H9 (cell line): Measurements from ENCODE around the gene COL4A1. TPM values are rescaled to one million over a fixed set of nuclear protein-coding genes. Genes with fewer than 3 reads are reported as not detected.

Experiments
- DNase-seq: peaks from one replicate; pipeline ENCODE4 v3.0.0-alpha.2; 2017
- H2AFZ ChIP-seq: one replicate; pipeline ENCODE4 v1.6.1; 2013; ENCODE audit warnings: mild to moderate bottlenecking, low read length, control low read depth, moderate library complexity
- H2AK5ac ChIP-seq: 2 replicates; pipeline ENCODE4 v1.6.1; 2013; ENCODE audit warnings: low read length, control low read depth, mixed read lengths; ENCODE audit not compliant: insufficient read length
- H2BK120ac ChIP-seq: one replicate; pipeline ENCODE4 v1.6.1; 2013; ENCODE audit warnings: low read depth, mild to moderate bottlenecking, low read length, control low read depth, inconsistent platforms; ENCODE audit not compliant: poor library complexity, severe bottlenecking
- H2BK12ac ChIP-seq: 2 replicates; pipeline ENCODE4 v1.6.1; 2013; ENCODE audit warnings: low read length, control low read depth, mixed read lengths, low read depth; ENCODE audit not compliant: insufficient read length
- H2BK15ac ChIP-seq: 2 replicates; pipeline ENCODE4 v1.6.1; 2013; ENCODE audit warnings: low read depth, low read length, control low read depth
- H2BK20ac ChIP-seq: one replicate; pipeline ENCODE4 v1.6.1; 2013; ENCODE audit warnings: low read depth, mild to moderate bottlenecking, low read length, control low read depth, inconsistent platforms; ENCODE audit not compliant: poor library complexity, severe bottlenecking
- H2BK5ac ChIP-seq: 2 replicates; pipeline ENCODE4 v1.6.1; 2013; ENCODE audit warnings: low read length, control low read depth, mixed read lengths; ENCODE audit not compliant: insufficient read length
- H3K14ac ChIP-seq: 2 replicates; pipeline ENCODE4 v1.6.1; 2013; ENCODE audit warnings: low read length, control low read depth; ENCODE audit not compliant: insufficient read depth
- H3K18ac ChIP-seq: 2 replicates; pipeline ENCODE4 v1.6.1; 2013; ENCODE audit warnings: low read depth, mild to moderate bottlenecking, mixed read lengths, low read length, control low read depth; ENCODE audit not compliant: insufficient read length
- H3K23ac ChIP-seq: 2 replicates; pipeline ENCODE4 v1.6.1; 2013; ENCODE audit warnings: low read length, control low read depth, mixed read lengths, low read depth; ENCODE audit not compliant: insufficient read length
- H3K23me2 ChIP-seq: 2 replicates; pipeline ENCODE4 v1.6.1; 2013; ENCODE audit warnings: low read depth, mild to moderate bottlenecking, mixed read lengths, low read length, control low read depth; ENCODE audit not compliant: insufficient read length, poor library complexity, severe bottlenecking
- H3K27ac ChIP-seq: 2 replicates; pipeline ENCODE4 v1.5.1; 2013; ENCODE audit warnings: low read length, control low read depth, mixed read lengths, low read depth; ENCODE audit not compliant: insufficient read length
- H3K27me3 ChIP-seq: 2 replicates; pipeline ENCODE4 v1.6.1; 2013; ENCODE audit warnings: low read length, control low read depth, inconsistent platforms; ENCODE audit not compliant: insufficient read depth
- H3K4ac ChIP-seq: 2 replicates; pipeline ENCODE4 v1.6.1; 2013; ENCODE audit warnings: low read depth, mild to moderate bottlenecking, control low read depth, inconsistent platforms, low read length, moderate library complexity
- H3K4me1 ChIP-seq: 2 replicates; pipeline ENCODE4 v1.6.1; 2013; ENCODE audit warnings: low read length, control low read depth, inconsistent platforms; ENCODE audit not compliant: insufficient read depth
- H3K4me2 ChIP-seq: 2 replicates; pipeline ENCODE4 v1.6.1; 2013; ENCODE audit warnings: low read length, control low read depth, mixed read lengths; ENCODE audit not compliant: insufficient read length, insufficient read depth
- H3K56ac ChIP-seq: 2 replicates; pipeline ENCODE4 v1.6.1; 2013; ENCODE audit warnings: low read depth, mild to moderate bottlenecking, mixed read lengths, low read length, control low read depth; ENCODE audit not compliant: insufficient read length
- H3K79me1 ChIP-seq: 2 replicates; pipeline ENCODE4 v1.6.1; 2013; ENCODE audit warnings: low read depth, mild to moderate bottlenecking, moderate library complexity, low read length, control low read depth, inconsistent platforms; ENCODE audit not compliant: insufficient read depth, poor library complexity, severe bottlenecking
- H3K79me2 ChIP-seq: 2 replicates; pipeline ENCODE4 v1.6.1; 2013; ENCODE audit warnings: low read length, control low read depth, inconsistent platforms; ENCODE audit not compliant: insufficient read depth
- H3K9ac ChIP-seq: 2 replicates; pipeline ENCODE4 v1.6.1; 2013; ENCODE audit warnings: low read length, control low read depth, mixed read lengths; ENCODE audit not compliant: insufficient read length; ENCODE audit errors: extremely low read depth
- H3K9me3 ChIP-seq: one replicate; pipeline ENCODE4 v1.6.1; 2013; ENCODE audit warnings: low read depth, low read length, inconsistent platforms; ENCODE audit not compliant: control insufficient read depth
- H3T11ph ChIP-seq: one replicate; pipeline ENCODE4 v1.6.1; 2013; ENCODE audit warnings: mild to moderate bottlenecking, low read length, control low read depth, inconsistent platforms
- H4K20me1 ChIP-seq: one replicate; pipeline ENCODE4 v1.6.1; 2013; ENCODE audit not compliant: control insufficient read depth, insufficient read length, insufficient read depth
- H4K5ac ChIP-seq: 2 replicates; pipeline ENCODE4 v1.6.1; 2013; ENCODE audit warnings: low read depth, mild to moderate bottlenecking, mixed read lengths, low read length, control low read depth; ENCODE audit not compliant: insufficient read length
- H4K8ac ChIP-seq: replicated peaks from 2 replicates; pipeline ENCODE4 v1.6.1; 2013; ENCODE audit warnings: low read length, control low read depth, mixed read lengths, low read depth; ENCODE audit not compliant: insufficient read length
- H4K91ac ChIP-seq: 2 replicates; pipeline ENCODE4 v1.6.1; 2013; ENCODE audit warnings: low read depth, mild to moderate bottlenecking, moderate library complexity, mixed read lengths, low read length, control low read depth; ENCODE audit not compliant: insufficient read length
- H3K27ac Mint-ChIP-seq, 3 experiments: 2 replicates in 2 of 3; 3 replicates in 1 of 3; pipeline ENCODE4 v1.8.0; 2020 to 2021; ENCODE audit warnings: mixed read lengths in 3 of 3, mild to moderate bottlenecking in 1 of 3, moderate library complexity in 1 of 3
- H3K27me3 Mint-ChIP-seq: 2 replicates; pipeline ENCODE4 v1.8.0; 2021; ENCODE audit warnings: low read depth, mild to moderate bottlenecking, moderate library complexity, mixed read lengths
- H3K36me3 Mint-ChIP-seq, 3 experiments: 2 replicates in 2 of 3; 3 replicates in 1 of 3; pipeline ENCODE4 v1.8.0; 2020 to 2021; ENCODE audit warnings: low read depth in 3 of 3, mixed read lengths in 3 of 3; ENCODE audit not compliant: insufficient read depth in 1 of 3
- H3K4me1 Mint-ChIP-seq, 2 experiments: 2 replicates each; pipeline ENCODE4 v1.8.0; 2020; ENCODE audit warnings: mixed read lengths in 2 of 2
- H3K4me3 Mint-ChIP-seq, 2 experiments: 2 replicates in 1 of 2; 3 replicates in 1 of 2; pipeline ENCODE4 v1.8.0; 2020 to 2021; ENCODE audit warnings: mild to moderate bottlenecking in 2 of 2, mixed read lengths in 2 of 2, moderate library complexity in 1 of 2
- H3K9me3 Mint-ChIP-seq, 2 experiments: 2 replicates in 1 of 2; 3 replicates in 1 of 2; pipeline ENCODE4 v1.8.0; 2020; ENCODE audit warnings: mild to moderate bottlenecking in 2 of 2, mixed read lengths in 2 of 2, moderate library complexity in 1 of 2
- CTCF ChIP-seq: fragments of 200-600 bp; sonication (generic); conservative IDR thresholded peaks from 3 replicates; pipeline ENCODE4 v1.8.0; 2021; ENCODE audit warnings: antibody characterized with exemption, mild to moderate bottlenecking
- WGBS: extraction: QIAGEN DNeasy Blood & Tissue Kit; methylation state at CpG from one replicate; pipeline ENCODE4 v1.1.7; 2013; ENCODE audit warnings: missing lambda C conversion rate, low lambda C conversion rate, mixed read lengths; ENCODE audit not compliant: insufficient read length; ENCODE audit errors: extremely low coverage; 5-methylcytosine and 5-hydroxymethylcytosine counted together
- total RNA-seq: library from RNA; stranded (reverse); gene quantifications from 2 replicates; pipeline ENCODE4 v1.2.1, GENCODE V29; 2021

Gene COL4A1
- total RNA-seq, 1 experiment from 2014 or later, result 73.1 TPM

GRCh38 chr13:110317093-110317492 lies 10.1 kb upstream of the COL4A1 start:
- H3K9me3 Mint-ChIP-seq, result peaks cover 0 to 4% of the 10 kb centered on the region in 2 experiments; a peak in 3 of 5 replicates
- no peak for DNase-seq
- Histone ChIP-seq H3K23me2 (no peaks in the 10 kb centered on the region), H3K27ac (no peak overlapping the region), H3K4ac (no peak overlapping the region), H3K4me1 (peaks cover 3% of the 10 kb centered on the region; the same call in 1 of the 2 replicates), H4K91ac (no peak overlapping the region), H4K5ac (peak overlapping the region; percentile 5), H3K79me2 (peaks cover 4% of the 10 kb centered on the region; the same call in 1 of the 2 replicates), H2BK5ac (no peak overlapping the region), H2BK120ac (no peak overlapping the region), H3K9ac (no peak overlapping the region), H3T11ph (no peak overlapping the region), H2AFZ (no peak overlapping the region), H2AK5ac (no peak overlapping the region), H3K23ac (no peak overlapping the region), H4K20me1 (no peaks in the 10 kb centered on the region), H2BK12ac (no peak overlapping the region), H2BK15ac (no peak overlapping the region), H3K14ac (no peak overlapping the region), H3K27me3 (no peaks in the 10 kb centered on the region), H3K79me1 (no peaks in the 10 kb centered on the region), H3K56ac (no peak overlapping the region), H3K18ac (no peak overlapping the region), H2BK20ac (no peak overlapping the region), H3K4me2 (no peak overlapping the region), H3K9me3 (no peaks in the 10 kb centered on the region), H4K8ac (no peak overlapping the region)
- WGBS, result no CpG with 5 or more reads among the region's 5 CpGs
- H3K4me3 Mint-ChIP-seq, result no peak overlapping the region
- H3K36me3 Mint-ChIP-seq, result peaks cover 13 to 20% (median 13%) of the 10 kb centered on the region in 3 experiments
- H3K27ac Mint-ChIP-seq, result no peak overlapping the region
- H3K4me1 Mint-ChIP-seq, result peaks cover 15 to 24% of the 10 kb centered on the region in 2 experiments
- no peaks in the 10 kb centered on the region for H3K27me3 Mint-ChIP-seq
- TF ChIP-seq CTCF, result no peak
